ENCODE results near the gene SNRPD3.

SNRPD3 gene

GRCh38 chr22:24567668-24568067 is 11.9 kb downstream of the SNRPD3 start:
- DNase-seq (ENCODE audit: low spot score), result no peak

- DNase-seq (ENCODE audit: low spot score), result no peak
These were observed 15.5 kb downstream of the SNRPD3 start for GRCh38 chr22:24571266-24571665.

GRCh38 chr22:24576778-24577177 is 21.0 kb downstream of the SNRPD3 start:
- no peak for DNase-seq (ENCODE audit: low spot score)

- DNase-seq (ENCODE audit: low spot score), result no peak
These were observed 22.8 kb downstream of the SNRPD3 start for GRCh38 chr22:24578355-24579257.

- no peak for DNase-seq (ENCODE audit: low spot score)
These were observed 23.4 kb downstream of the SNRPD3 start for GRCh38 chr22:24579258-24579601.

- no peak for DNase-seq (ENCODE audit: low spot score)
These were observed 24.5 kb downstream of the SNRPD3 start for GRCh38 chr22:24580276-24580675.

- no peak for DNase-seq (ENCODE audit: low spot score)
These were observed 26.4 kb downstream of the SNRPD3 start for GRCh38 chr22:24582056-24582814.

- DNase-seq (ENCODE audit: low spot score), result no peak
These were observed 27.7 kb downstream of the SNRPD3 start for GRCh38 chr22:24583221-24584165.

- no peak for DNase-seq (ENCODE audit: low spot score)
These were observed 28.5 kb downstream of the SNRPD3 start for GRCh38 chr22:24584166-24584790.

- DNase-seq (ENCODE audit: low spot score), result no peak
These were observed 29.1 kb downstream of the SNRPD3 start for GRCh38 chr22:24584871-24585411.

GRCh38 chr22:24585461-24585860 is 29.7 kb downstream of the SNRPD3 start:
- DNase-seq (ENCODE audit: low spot score), result no peak

GRCh38 chr22:24585927-24586546 is 30.2 kb downstream of the SNRPD3 start:
- no peak for DNase-seq (ENCODE audit: low spot score)

- no peak for DNase-seq (ENCODE audit: low spot score)
These were observed 31.5 kb downstream of the SNRPD3 start for GRCh38 chr22:24587251-24587650.

GRCh38 chr22:24587948-24588347 is 32.1 kb downstream of the SNRPD3 start:
- DNase-seq (ENCODE audit: low spot score), result no peak

GRCh38 chr22:24588381-24588756 is 32.6 kb downstream of the SNRPD3 start:
- DNase-seq (ENCODE audit: low spot score), result no peak

- DNase-seq (ENCODE audit: low spot score), result no peak
These were observed 33.1 kb downstream of the SNRPD3 start for GRCh38 chr22:24588757-24589481.

- no peak for DNase-seq (ENCODE audit: low spot score)
These were observed 33.8 kb downstream of the SNRPD3 start for GRCh38 chr22:24589518-24590030.

- no peak for DNase-seq (ENCODE audit: low spot score)
These were observed 34.9 kb downstream of the SNRPD3 start for GRCh38 chr22:24590596-24591173.

- DNase-seq (ENCODE audit: low spot score), result no peak
These were observed 35.6 kb downstream of the SNRPD3 start for GRCh38 chr22:24591286-24591830.

Data from hematopoietic multipotent progenitor cell treated with erythropoietin and hydrocortisone succinate and interleukin-3 and kit ligand, for 15 days (in vitro differentiated cells).